Smooth muscle cell (in vitro differentiated cells): ENCODE data around the gene PHF2. TPM values are rescaled to one million over a fixed set of nuclear protein-coding genes. Genes with fewer than 3 reads are reported as not detected.

Experiments
- DNase-seq: peaks from one replicate; lab custom pipeline; 2025; ENCODE audit not compliant: unreplicated experiment; lab: John Stamatoyannopoulos, UW
- H2AFZ ChIP-seq: fragments of 200-600 bp; sonication (generic); 2 replicates; pipeline ENCODE4 v1.6.0; 2016; ENCODE audit warnings: antibody characterized with exemption, low read depth, mild to moderate bottlenecking
- H3F3A ChIP-seq: fragments of 200-600 bp; sonication (generic); 2 replicates; pipeline ENCODE4 v1.6.0; 2017; ENCODE audit warnings: antibody characterized with exemption, low read depth
- H3K27ac ChIP-seq: fragments of 200-600 bp; sonication (generic); 2 replicates; pipeline ENCODE4 v1.5.1; 2016; ENCODE audit warnings: low read depth, mild to moderate bottlenecking
- H3K27me3 ChIP-seq: fragments of 200-600 bp; sonication (generic); 2 replicates; pipeline ENCODE4 v1.6.1; 2016; ENCODE audit warnings: low read depth, mild to moderate bottlenecking
- H3K36me3 ChIP-seq: fragments of 200-600 bp; sonication (generic); 2 replicates; pipeline ENCODE4 v1.5.1; 2016; ENCODE audit warnings: low read depth
- H3K4me1 ChIP-seq: fragments of 200-600 bp; sonication (generic); 2 replicates; pipeline ENCODE4 v1.5.1; 2016; ENCODE audit warnings: low read depth
- H3K4me2 ChIP-seq: fragments of 200-600 bp; sonication (generic); 2 replicates; pipeline ENCODE4 v1.6.0; 2016; ENCODE audit warnings: mild to moderate bottlenecking
- H3K4me3 ChIP-seq: fragments of 200-600 bp; sonication (generic); 2 replicates; pipeline ENCODE4 v1.5.1; 2016; ENCODE audit warnings: mild to moderate bottlenecking
- H3K79me2 ChIP-seq: fragments of 200-600 bp; sonication (generic); 2 replicates; pipeline ENCODE4 v1.6.0; 2016; ENCODE audit warnings: low read depth, mild to moderate bottlenecking
- H3K9ac ChIP-seq: fragments of 200-600 bp; sonication (generic); 2 replicates; pipeline ENCODE4 v1.6.0; 2016; ENCODE audit warnings: low read depth
- H3K9me3 ChIP-seq: fragments of 200-600 bp; sonication (generic); replicated peaks from 2 replicates; pipeline ENCODE4 v1.5.1; 2016; ENCODE audit warnings: low read depth
- H4K20me1 ChIP-seq: fragments of 200-600 bp; sonication (generic); 2 replicates; pipeline ENCODE4 v1.6.0; 2016; ENCODE audit warnings: low read depth
- CTCF ChIP-seq: fragments of 200-600 bp; sonication (generic); IDR thresholded peaks from 2 replicates; pipeline ENCODE4 v1.5.1; 2017; ENCODE audit warnings: borderline replicate concordance, mild to moderate bottlenecking, antibody characterized with exemption; ENCODE audit not compliant: insufficient read depth, poor library complexity, severe bottlenecking
- WGBS: methylation state at CpG from one replicate; pipeline ENCODE4 v1.1.7; 2016; ENCODE audit warnings: low lambda C conversion rate; 5-methylcytosine and 5-hydroxymethylcytosine counted together
- polyA plus RNA-seq: library from polyadenylated mRNA; unstranded; fragments of >200 nt; fragmentation: Nextera tagmentation; extraction: Ambion mirVana; gene quantifications from 2 replicates; pipeline ENCODE4 v1.2.1, GENCODE V29; 2016
- total RNA-seq: library from RNA; depleted of rRNA; stranded (reverse); fragments of >200 nt; gene quantifications from 2 replicates; pipeline ENCODE4 v1.2.3, GENCODE V29; 2014

The PHF2 gene
- total and polyA plus RNA-seq, 2 experiments from 2014 or later, result 11.1 to 18.3 TPM

GRCh38 chr9:93624431-93624834 lies 48.0 kb downstream of the PHF2 start:
- Histone ChIP-seq H3K4me2 (no peak overlapping the region), H3K9me3 (peaks cover 5% of the 10 kb centered on the region), H4K20me1 (peaks cover 62% of the 10 kb centered on the region), H3K36me3 (no peaks in the 10 kb centered on the region), H3K27me3 (no peaks in the 10 kb centered on the region), H3K79me2 (peaks cover 61% of the 10 kb centered on the region), H3F3A (no peaks in the 10 kb centered on the region), H3K27ac (no peak overlapping the region), H2AFZ (no peak overlapping the region), H3K4me3 (no peak overlapping the region), H3K4me1 (no peaks in the 10 kb centered on the region), H3K9ac (no peak overlapping the region)
- DNase-seq, result no peak
- WGBS, result 97% methylated on average over 6 of the region's 6 CpGs
- no peak for TF ChIP-seq CTCF

GRCh38 chr9:93624977-93625376 lies 48.6 kb downstream of the PHF2 start:
- Histone ChIP-seq H3K36me3 (no peaks in the 10 kb centered on the region), H3K27ac (no peak overlapping the region), H3K4me3 (no peak overlapping the region), H4K20me1 (peaks cover 62% of the 10 kb centered on the region), H2AFZ (no peak overlapping the region), H3K79me2 (peaks cover 61% of the 10 kb centered on the region), H3K9ac (no peak overlapping the region), H3F3A (no peaks in the 10 kb centered on the region), H3K9me3 (peaks cover 5% of the 10 kb centered on the region), H3K4me1 (no peaks in the 10 kb centered on the region), H3K27me3 (no peaks in the 10 kb centered on the region), H3K4me2 (no peak overlapping the region)
- DNase-seq, result no peak
- TF ChIP-seq CTCF, result no peak

GRCh38 chr9:93629920-93630319 lies 53.5 kb downstream of the PHF2 start:
- no peaks in the 10 kb centered on the region for H3K27me3 ChIP-seq
- peaks cover 5% of the 10 kb centered on the region for H3K9me3 ChIP-seq
- no peaks in the 10 kb centered on the region for H3F3A ChIP-seq
- H3K4me2 ChIP-seq, result no peak overlapping the region
- no peak overlapping the region for H3K9ac ChIP-seq
- DNase-seq, result no peak
- H4K20me1 ChIP-seq, result peaks cover 45% of the 10 kb centered on the region
- no peak overlapping the region for H3K27ac ChIP-seq
- H3K36me3 ChIP-seq, result no peaks in the 10 kb centered on the region
- no peak overlapping the region for H3K4me3 ChIP-seq
- no peak overlapping the region for H2AFZ ChIP-seq
- H3K4me1 ChIP-seq, result no peaks in the 10 kb centered on the region
- no peak for TF ChIP-seq CTCF
- WGBS, result 89% methylated on average over 11 of the region's 11 CpGs
- peaks cover 42% of the 10 kb centered on the region for H3K79me2 ChIP-seq

DNA sequence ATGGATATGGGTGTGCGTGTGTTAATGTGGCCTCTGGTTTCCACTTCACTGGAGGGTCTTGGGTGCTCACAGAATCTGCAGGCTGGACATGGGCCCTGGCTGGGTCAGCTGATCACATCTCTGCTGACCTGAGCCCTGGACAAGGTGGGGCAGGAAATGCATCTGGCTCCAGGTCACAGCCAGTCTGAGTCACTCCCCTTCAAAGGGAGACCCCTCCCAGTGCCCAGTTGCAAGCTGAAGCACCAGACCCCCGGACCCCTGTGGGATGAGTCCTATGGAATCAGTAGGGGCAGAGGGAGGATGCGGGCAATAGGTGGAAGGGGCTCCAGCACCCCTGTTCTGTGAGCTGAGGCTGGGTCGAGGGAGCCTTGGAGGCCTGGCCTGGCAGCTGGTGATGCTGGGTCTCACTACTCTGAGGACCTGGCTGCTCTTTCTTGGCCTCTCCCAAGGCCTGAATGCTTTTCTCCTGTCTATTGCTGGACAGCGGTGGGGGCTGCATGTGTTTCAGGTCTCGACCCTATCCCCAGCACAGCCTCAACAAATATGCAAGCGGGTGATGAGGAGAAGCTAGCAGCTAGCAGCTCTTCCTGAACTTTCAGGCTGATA lies 54.5 kb downstream of the PHF2 start:
- H3K36me3 ChIP-seq, result no peaks in the 10 kb centered on the region
- H3K27ac ChIP-seq, result no peak overlapping the region
- peaks cover 42% of the 10 kb centered on the region for H4K20me1 ChIP-seq
- no peaks in the 10 kb centered on the region for H3F3A ChIP-seq
- no peak overlapping the region for H3K9ac ChIP-seq
- H2AFZ ChIP-seq, result no peak overlapping the region
- H3K4me1 ChIP-seq, result no peaks in the 10 kb centered on the region
- no peaks in the 10 kb centered on the region for H3K27me3 ChIP-seq
- peaks cover 32% of the 10 kb centered on the region for H3K79me2 ChIP-seq
- no peak overlapping the region for H3K4me3 ChIP-seq
- peaks cover 5% of the 10 kb centered on the region for H3K9me3 ChIP-seq
- 95% methylated on average over 7 of the region's 7 CpGs for WGBS
- no peak overlapping the region for H3K4me2 ChIP-seq
- TF ChIP-seq CTCF, result no peak
- no peak for DNase-seq
